GM19438 (cell line): ENCODE results near the gene ADAMTS19.
"Not testable (repeated sequence)": the region's sequence is repeated elsewhere in the genome, so short reads cannot be mapped to it uniquely, and the experiment has no call there.

Experiments
- ATAC-seq: cut with Tn5 transposase; IDR thresholded peaks from one replicate; pipeline ENCODE4 v1.9.1; 2021; ENCODE audit warnings: low read depth; ENCODE audit not compliant: unreplicated experiment

Gene ADAMTS19, protein sequence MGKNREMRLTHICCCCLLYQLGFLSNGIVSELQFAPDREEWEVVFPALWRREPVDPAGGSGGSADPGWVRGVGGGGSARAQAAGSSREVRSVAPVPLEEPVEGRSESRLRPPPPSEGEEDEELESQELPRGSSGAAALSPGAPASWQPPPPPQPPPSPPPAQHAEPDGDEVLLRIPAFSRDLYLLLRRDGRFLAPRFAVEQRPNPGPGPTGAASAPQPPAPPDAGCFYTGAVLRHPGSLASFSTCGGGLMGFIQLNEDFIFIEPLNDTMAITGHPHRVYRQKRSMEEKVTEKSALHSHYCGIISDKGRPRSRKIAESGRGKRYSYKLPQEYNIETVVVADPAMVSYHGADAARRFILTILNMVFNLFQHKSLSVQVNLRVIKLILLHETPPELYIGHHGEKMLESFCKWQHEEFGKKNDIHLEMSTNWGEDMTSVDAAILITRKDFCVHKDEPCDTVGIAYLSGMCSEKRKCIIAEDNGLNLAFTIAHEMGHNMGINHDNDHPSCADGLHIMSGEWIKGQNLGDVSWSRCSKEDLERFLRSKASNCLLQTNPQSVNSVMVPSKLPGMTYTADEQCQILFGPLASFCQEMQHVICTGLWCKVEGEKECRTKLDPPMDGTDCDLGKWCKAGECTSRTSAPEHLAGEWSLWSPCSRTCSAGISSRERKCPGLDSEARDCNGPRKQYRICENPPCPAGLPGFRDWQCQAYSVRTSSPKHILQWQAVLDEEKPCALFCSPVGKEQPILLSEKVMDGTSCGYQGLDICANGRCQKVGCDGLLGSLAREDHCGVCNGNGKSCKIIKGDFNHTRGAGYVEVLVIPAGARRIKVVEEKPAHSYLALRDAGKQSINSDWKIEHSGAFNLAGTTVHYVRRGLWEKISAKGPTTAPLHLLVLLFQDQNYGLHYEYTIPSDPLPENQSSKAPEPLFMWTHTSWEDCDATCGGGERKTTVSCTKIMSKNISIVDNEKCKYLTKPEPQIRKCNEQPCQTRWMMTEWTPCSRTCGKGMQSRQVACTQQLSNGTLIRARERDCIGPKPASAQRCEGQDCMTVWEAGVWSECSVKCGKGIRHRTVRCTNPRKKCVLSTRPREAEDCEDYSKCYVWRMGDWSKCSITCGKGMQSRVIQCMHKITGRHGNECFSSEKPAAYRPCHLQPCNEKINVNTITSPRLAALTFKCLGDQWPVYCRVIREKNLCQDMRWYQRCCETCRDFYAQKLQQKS

DNA sequence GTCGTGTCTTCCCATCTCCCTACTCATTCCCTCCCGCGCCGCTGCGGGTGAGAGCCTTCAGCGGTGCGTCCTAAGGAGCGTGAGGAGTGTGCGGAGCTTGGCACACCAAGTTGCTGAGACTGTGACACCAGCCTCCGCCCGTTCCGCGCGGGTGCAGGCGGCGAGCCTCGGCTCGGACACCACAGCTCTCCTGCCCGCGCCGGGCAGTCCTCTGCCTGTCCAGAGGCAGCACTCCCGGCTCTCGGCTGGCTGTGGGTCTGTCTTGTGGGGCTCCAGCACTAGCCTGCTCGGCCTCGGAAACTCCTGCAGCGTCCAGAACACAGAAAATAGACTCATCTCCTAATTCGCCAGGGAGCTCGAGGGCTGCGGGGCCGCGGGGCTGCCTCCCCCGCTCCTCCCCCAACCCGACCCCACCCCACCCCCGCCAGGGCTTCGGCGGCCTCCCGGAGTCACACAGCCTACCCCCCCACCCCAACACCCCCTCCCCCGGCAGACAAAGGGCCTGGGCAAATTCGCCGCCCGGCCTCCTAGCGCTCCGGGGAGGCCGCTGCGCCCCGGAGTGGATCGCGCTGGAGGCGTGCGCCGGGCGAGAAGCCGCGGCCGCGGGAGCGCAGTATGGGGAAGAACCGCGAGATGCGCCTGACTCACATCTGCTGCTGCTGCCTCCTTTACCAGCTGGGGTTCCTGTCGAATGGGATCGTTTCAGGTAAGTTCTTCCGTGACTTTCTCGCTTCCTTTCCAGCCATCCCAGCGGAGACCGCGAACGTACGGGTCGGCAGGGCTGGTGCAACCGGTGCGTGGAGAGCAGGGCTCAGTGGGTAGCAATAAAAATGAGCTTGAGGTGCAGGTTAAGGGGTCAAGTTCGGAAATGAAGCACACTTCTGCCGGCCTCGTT is at the start of gene ADAMTS19:
TSS of gene ADAMTS19 (plus strand) at position 522 of the 895 bp plus-strand sequence. CDS start at position 616, 94 bp downstream.
- peak; percentile 40 for ATAC-seq

GRCh38 chr5:129410488-129410887 is 49.6 kb upstream of the ADAMTS19 start:
- no peak for ATAC-seq

GRCh38 chr5:129412721-129413120 is 47.4 kb upstream of the ADAMTS19 start:
- no peak for ATAC-seq

DNA sequence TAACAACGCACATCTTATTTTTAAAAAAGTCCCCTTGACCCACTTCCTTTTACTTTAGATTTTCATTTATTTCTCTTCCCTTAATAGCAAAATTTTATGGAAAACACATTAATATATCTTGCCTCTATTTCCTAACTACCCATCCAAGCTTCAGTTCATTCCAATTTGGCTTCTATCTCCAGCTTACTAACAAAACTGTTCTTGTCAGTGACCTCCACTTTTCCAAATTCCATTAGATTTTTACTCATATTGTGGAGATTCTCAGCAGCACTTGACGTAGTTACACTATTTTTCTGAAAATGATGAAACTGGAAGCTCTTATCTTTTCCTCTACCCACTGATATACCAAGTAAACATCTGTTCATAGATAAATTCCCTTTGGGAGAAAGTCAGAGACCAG is 46.5 kb upstream of the ADAMTS19 start:
- ATAC-seq = no peak

DNA sequence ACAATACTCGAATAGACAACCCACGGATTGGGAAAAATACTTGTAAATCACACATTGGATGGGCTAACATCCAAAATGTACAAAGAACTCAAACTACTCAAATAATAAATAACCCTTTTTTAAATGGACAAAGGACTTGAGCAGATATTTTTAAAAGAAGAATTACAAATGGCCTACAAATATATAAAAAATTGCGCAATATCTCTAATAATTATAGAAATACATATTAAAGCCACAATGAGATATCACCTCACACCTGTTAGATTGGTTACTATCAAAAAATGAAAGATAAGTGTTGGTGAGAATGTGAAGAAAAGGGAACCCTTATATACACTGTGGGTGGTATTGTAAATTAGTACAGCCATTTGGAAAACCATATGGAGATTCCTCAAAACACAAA is 40.8 kb upstream of the ADAMTS19 start:
- no peak for ATAC-seq

GRCh38 chr5:129425031-129425430 is 35.1 kb upstream of the ADAMTS19 start:
- no peak for ATAC-seq

DNA sequence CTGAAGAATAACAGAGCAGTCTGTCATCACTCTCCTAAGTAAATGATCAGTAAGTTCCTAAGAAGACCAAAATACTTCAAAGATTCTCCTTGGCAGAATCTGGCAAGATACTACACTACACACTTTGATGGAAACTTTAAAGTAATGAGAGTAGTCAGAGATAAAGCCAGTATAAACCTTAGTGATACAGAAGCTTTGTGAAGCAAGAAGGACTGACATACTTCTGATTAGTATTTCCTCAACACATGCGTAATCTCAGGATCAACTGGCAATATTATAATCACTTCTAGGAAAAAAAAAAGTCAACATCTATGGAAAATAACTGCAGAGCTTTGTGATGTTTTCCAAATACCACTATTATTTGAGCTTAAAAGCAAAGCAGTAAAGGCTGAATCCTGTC is 34.0 kb upstream of the ADAMTS19 start:
- ATAC-seq = no peak

GRCh38 chr5:129428636-129429035 is 31.5 kb upstream of the ADAMTS19 start:
- not testable (repeated sequence) for ATAC-seq

- no peak for ATAC-seq
These were observed 28.7 kb upstream of the ADAMTS19 start for GRCh38 chr5:129431406-129431805.

DNA sequence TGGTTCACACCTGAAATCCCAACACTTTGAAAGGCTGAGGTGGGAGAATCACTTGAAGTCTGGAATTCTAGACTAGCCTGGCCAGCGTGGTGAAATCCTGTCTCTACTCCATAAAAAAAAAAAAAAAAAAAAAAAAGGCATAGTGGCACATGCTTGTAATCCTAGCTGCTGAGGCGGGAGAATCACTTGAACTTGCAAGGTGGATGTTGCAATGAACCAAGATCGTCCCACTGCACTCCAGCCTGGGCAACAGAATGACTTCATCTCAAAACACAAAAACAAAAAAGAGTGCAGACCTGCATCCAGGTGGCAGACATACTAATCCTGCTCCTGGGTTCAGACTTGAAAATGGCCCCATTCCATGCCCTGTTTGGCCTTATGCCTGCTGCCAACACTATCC is 21.8 kb upstream of the ADAMTS19 start:
- ATAC-seq = no peak

DNA sequence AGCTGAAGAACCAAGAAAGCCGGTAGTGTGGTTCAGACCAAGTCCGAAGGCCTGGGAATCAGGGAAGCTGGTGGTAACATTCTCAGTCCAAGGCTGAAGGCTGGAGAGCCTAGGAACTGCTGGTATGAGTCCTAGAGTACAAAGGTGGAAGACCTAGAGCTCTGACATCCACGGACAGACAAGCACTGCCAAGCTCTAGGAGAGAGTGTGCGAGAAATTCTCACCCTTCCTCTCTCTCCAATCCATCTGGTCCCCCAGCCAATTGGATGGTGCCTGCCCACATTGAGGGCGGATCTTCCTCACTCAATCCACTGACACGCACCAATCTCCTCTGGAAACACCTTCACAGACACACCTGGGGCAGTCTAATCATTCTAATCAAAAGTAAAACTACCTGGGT is 19.7 kb upstream of the ADAMTS19 start:
- no peak for ATAC-seq

- no peak for ATAC-seq
These were observed 19.0 kb upstream of the ADAMTS19 start for GRCh38 chr5:129441096-129441495.

DNA sequence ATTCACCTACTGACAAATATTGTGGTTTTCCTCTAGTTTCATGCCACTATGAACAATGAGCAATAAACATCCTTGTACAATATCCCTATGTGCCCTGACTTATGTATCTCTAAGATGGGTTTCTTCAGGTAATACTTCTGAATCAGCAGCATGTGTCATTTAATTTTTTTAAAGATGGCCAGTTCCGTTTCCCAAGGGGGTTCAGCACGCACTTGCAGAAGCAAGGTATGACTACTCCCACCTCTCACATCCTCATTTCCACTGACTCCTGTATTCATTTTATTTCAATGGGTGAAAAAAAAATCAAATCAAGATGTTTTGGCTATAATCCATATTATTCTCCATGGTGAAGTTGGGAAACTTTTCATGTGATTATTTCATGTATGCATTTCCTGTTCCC is 14.7 kb upstream of the ADAMTS19 start:
- ATAC-seq = no peak

DNA sequence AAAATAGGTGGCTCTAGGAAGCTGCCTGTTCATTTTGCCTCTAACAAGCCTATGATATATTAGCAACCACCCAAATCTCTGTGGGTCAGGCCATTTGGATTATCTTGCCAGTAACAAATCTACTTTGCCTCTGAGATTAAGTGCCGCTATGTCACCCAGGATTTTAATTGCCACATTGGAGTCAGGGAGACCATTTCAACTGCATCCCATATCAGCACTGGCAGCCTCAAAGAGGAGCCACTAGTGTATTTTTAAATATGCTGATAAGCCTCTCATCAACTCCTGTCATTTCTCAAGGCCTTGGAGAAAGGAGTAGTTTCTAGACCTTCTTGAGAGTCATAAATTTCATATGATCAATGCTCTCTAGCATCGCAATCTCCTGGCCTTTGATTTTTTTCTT is 12.1 kb upstream of the ADAMTS19 start:
- ATAC-seq = no peak

GRCh38 chr5:129448654-129449053 is 11.4 kb upstream of the ADAMTS19 start:
- no peak for ATAC-seq

- ATAC-seq = no peak
These were observed 5.6 kb upstream of the ADAMTS19 start for GRCh38 chr5:129454461-129454860.

- ATAC-seq = no peak
These were observed 685 bp upstream of the ADAMTS19 start for GRCh38 chr5:129459450-129459776.

DNA sequence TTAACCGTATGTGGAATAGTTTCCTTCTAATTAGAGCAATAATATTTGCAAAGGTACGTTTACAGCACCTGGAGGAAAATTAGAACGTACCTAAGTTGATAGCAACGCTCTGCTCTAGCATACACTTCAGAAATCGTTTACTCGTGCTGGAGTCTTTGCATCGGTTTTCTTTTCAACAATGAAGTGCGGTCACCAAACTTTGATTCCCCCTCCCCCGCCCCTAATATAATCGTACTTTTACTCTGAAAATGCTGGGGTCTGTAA is 506 bp downstream of the ADAMTS19 start:
- ATAC-seq = no peak

GRCh38 chr5:129460936-129461710 is 1.0 kb downstream of the ADAMTS19 start:
- ATAC-seq = peak; percentile 59
